DND-41 (cell line): ENCODE data around the gene ARHGAP6.

Experiments
- CTCF ChIP-seq: IDR thresholded peaks from 2 replicates; pipeline ENCODE4 v1.5.1; 2012; ENCODE audit warnings: borderline replicate concordance, low read length, moderate library complexity, mild to moderate bottlenecking; ENCODE audit not compliant: poor library complexity, severe bottlenecking; ENCODE audit errors: extremely low read depth
- EZH2 ChIP-seq: IDR thresholded peaks from 3 replicates; pipeline ENCODE4 v1.6.1; 2012; ENCODE audit warnings: borderline replicate concordance, low read depth, mild to moderate bottlenecking, moderate library complexity, low read length, inconsistent platforms; ENCODE audit not compliant: severe bottlenecking

- TF ChIP-seq CTCF (no peak), EZH2 (no peak)
Observed at GRCh38 chrX:11296051-11296450, 369.7 kb downstream of the ARHGAP6 start.
